Measurements from ENCODE around the gene GAL3ST2. TPM values are rescaled to one million over a fixed set of nuclear protein-coding genes. Genes with fewer than 3 reads are reported as not detected.

GAL3ST2 gene
- total and polyA plus RNA-seq, 2 of the 8 experiments (the other 6 are each of a cell fraction or from before 2014, with no cell fraction given), result not detected

DNA sequence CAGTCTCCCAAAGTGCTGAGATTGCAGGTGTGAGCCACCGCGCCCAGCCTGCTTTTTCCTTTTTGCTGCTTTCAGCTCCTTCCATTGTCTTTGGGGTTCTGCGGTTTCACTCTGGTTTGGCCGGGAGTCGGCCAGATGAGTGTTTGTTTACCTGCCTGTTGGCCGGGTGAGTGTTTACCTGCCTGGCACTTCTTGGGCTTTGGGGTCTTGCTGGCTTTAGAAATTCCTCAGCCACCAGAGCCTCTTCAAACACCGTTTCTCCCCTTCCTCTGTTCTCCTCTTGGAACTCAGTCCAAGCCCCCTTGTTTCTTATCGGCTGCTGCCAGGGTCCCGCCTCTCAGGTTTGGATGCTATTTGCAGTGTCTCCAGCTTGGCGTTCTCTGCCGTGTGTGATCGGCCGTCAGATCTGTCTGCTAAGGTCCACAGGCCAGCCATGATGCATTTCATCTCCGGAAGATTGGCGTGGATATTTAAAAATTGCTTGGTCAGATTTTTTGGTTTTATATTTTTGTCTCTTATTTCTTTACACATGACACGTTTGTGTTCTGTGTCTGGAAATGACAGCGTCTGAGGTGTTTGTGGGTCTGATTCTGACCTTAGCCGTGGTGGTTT, 14.2 kb upstream of the GAL3ST2 start (continued):
- TF ChIP-seq CHD2 (IDR thresholded peaks at IDR 0.05; ENCODE audit: low read length), result no peak
- TF ChIP-seq TCF12 (IDR thresholded peaks at IDR 0.05; ENCODE audit: low read depth, low read length), result no peak
- TF ChIP-seq SP1 (IDR thresholded peaks at IDR 0.05; ENCODE audit: low read depth, low read length), result no peak

Measured in H1 (cell line).